Choroid plexus epithelial cell (primary cell): Measurements from ENCODE around the gene PALB2.
A peak's percentile ranks its signal among the peaks of the same experiment; 100 is the strongest.
"Not testable (repeated sequence)": the region's sequence is repeated elsewhere in the genome, so short reads cannot be mapped to it uniquely, and the experiment has no call there.

Source experiments
- DNase-seq: peaks from one replicate; pipeline ENCODE4 v3.0.0-alpha.2; 2010; ENCODE audit warnings: low read depth
- H3K4me3 ChIP-seq: 2 replicates; pipeline ENCODE4 v1.5.1; 2011; ENCODE audit warnings: low read depth, mild to moderate bottlenecking, control low read depth, low read length, moderate library complexity
- CTCF ChIP-seq: conservative IDR thresholded peaks from 2 replicates; pipeline ENCODE4 v1.5.1; 2011; ENCODE audit warnings: low read depth, mild to moderate bottlenecking, control low read depth, inconsistent platforms, low read length, moderate library complexity

Gene PALB2

GRCh38 chr16:23642246-23642774, 1.2 kb upstream of the PALB2 start:
- no peak for TF ChIP-seq CTCF
- peak overlapping the region; percentile 80 for H3K4me3 ChIP-seq
- no peak for DNase-seq

- H3K4me3 ChIP-seq = peak overlapping the region; percentile 80
- DNase-seq = peak; percentile 6
- no peak for TF ChIP-seq CTCF
Observed at GRCh38 chr16:23640615-23640930, 537 bp downstream of the PALB2 start.

GRCh38 chr16:23635958-23636357, 5.2 kb downstream of the PALB2 start:
- no peak for DNase-seq
- TF ChIP-seq CTCF = no peak

GRCh38 chr16:23634461-23635036, 6.6 kb downstream of the PALB2 start:
- no peak for DNase-seq
- no peak for TF ChIP-seq CTCF
- H3K4me3 ChIP-seq = no peak overlapping the region

More at GRCh38 chr16:23635958-23636357, 5.2 kb downstream of the PALB2 start:
- H3K4me3 ChIP-seq = no peak overlapping the region

- DNase-seq, H3K4me3 ChIP-seq: not testable (repeated sequence)
Observed at GRCh38 chr16:23631874-23632273, 9.2 kb downstream of the PALB2 start.

GRCh38 chr16:23629516-23629915, 11.6 kb downstream of the PALB2 start:
- TF ChIP-seq CTCF = no peak
- H3K4me3 ChIP-seq = no peak overlapping the region
- no peak for DNase-seq

GRCh38 chr16:23624092-23624491, 17.0 kb downstream of the PALB2 start:
- no peak for DNase-seq

More at GRCh38 chr16:23624092-23624491, 17.0 kb downstream of the PALB2 start:
- H3K4me3 ChIP-seq = no peak overlapping the region
- no peak for TF ChIP-seq CTCF
